ENCODE measurements around the gene CADM1.

Gene CADM1

DNA sequence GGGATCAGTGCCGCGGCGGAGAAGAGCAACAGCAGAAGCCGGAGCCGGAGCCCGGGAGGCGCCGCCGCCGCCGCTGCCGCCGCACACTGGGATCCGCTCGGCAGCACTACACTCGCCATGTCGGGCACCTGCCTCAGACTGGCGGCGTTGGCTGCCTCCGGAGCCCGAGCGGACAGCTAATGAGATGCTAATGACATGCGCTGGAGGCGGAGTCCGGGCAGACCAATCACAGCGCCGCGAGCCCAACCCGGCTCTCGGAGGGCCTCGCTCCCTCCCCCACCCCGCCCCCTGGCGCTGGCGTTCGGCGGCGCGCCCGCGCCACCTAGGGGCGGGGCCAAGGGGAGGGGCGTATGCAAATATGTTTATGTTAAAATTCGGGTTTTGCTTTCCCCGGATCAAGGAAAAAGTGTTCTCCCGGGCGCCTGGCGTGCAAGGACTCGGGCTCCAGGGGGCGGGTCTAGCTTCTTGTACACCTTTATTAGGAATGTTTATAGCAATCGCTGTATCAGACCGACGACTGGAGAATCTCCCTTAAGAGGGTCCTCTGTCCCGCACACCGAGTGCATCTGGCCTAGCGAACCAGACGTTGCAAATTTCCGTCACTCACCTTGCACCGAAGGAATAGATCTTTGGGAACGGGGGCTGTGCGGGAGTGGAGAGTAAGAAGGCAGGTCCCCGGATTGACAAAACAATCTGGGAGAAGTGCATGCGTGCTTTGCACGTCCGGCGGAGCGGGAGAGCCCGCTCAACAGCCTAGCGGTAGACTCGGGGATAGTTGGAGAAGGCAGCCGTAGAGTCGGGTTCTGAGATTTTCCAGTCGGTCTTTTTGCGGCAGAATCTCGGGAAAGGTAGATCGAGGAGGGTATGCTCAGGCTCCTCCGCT, at the start of gene CADM1:
CADM1 (minus strand) TSS at position 140 of the 883 bp plus-strand sequence.
- Histone ChIP-seq H3K79me2 (ENCODE audit: low read length) (no peaks in the 10 kb centered on the region), H3K9ac (ENCODE audit: low read length) (no peak within 1 kb of the TSS), H3K9me3 (ENCODE audit: insufficient read depth, low read length) (no peaks in the 10 kb centered on the region), H3K4me2 (ENCODE audit: low read length) (no peak within 1 kb of the TSS), H2AFZ (ENCODE audit: low read depth, low read length) (no peak within 1 kb of the TSS), H3K4me3 (ENCODE audit: low read length) (no peak within 1 kb of the TSS), H3K27me3 (ENCODE audit: low read depth, low read length) (peaks cover 67% of the 10 kb centered on the region), H4K20me1 (ENCODE audit: insufficient read depth, low read length) (no peaks in the 10 kb centered on the region), H3K27ac (ENCODE audit: low read length) (no peak within 1 kb of the TSS), H3K36me3 (replicated peaks; ENCODE audit: low read depth, low read length) (no peaks in the 10 kb centered on the region), H3K4me1 (ENCODE audit: low read length) (peaks cover 30% of the 10 kb centered on the region)
- TF ChIP-seq, protein P1, sequence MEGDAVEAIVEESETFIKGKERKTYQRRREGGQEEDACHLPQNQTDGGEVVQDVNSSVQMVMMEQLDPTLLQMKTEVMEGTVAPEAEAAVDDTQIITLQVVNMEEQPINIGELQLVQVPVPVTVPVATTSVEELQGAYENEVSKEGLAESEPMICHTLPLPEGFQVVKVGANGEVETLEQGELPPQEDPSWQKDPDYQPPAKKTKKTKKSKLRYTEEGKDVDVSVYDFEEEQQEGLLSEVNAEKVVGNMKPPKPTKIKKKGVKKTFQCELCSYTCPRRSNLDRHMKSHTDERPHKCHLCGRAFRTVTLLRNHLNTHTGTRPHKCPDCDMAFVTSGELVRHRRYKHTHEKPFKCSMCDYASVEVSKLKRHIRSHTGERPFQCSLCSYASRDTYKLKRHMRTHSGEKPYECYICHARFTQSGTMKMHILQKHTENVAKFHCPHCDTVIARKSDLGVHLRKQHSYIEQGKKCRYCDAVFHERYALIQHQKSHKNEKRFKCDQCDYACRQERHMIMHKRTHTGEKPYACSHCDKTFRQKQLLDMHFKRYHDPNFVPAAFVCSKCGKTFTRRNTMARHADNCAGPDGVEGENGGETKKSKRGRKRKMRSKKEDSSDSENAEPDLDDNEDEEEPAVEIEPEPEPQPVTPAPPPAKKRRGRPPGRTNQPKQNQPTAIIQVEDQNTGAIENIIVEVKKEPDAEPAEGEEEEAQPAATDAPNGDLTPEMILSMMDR (IDR thresholded peaks at IDR 0.05; ENCODE audit: low read depth, low read length) = no peak
- no peak for TF ChIP-seq EZH2phosphoT487 (IDR thresholded peaks at IDR 0.05; ENCODE audit: low read depth)

DNA sequence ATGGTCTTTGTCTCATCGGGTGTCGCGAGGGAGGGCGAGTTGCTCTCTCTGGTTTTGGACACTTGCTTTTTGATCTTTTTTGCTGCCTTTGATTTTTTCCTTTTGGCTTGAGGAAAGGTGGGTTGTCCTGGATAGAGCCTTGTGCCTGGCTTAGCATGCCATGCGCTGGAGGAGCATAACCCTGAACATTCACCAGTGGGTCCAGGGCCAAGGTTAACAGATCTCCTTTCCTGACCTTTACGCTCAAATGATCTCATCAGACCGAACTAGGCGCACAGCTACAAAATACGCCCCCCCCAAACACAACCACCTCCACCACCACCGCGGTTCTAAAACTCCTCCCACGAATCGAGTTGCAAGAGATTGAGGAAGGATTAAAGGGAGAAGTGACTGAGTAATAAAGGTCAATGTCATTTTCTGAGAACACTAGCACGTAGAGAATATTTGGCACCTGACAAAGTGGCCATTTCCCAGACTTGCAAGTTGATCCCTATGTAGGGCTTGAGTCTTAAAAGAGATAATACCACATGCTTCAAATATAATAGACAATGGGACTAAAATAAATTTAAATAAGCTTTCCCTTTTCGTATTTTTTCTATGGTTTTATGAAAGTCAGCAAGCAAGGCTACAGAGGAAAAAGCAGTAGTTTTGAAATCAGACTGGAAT, 48.7 kb upstream of the CADM1 start:
- TF ChIP-seq, protein P1 (IDR thresholded peaks at IDR 0.05; ENCODE audit: low read depth, low read length) = no peak
- no peak for TF ChIP-seq EZH2phosphoT487 (IDR thresholded peaks at IDR 0.05; ENCODE audit: low read depth)
- no peaks in the 10 kb centered on the region for H4K20me1 ChIP-seq (ENCODE audit: insufficient read depth, low read length)
- H3K4me1 ChIP-seq (ENCODE audit: low read length) = no peaks in the 10 kb centered on the region
- no peak overlapping the region for H3K4me3 ChIP-seq (ENCODE audit: low read length)
- H3K27me3 ChIP-seq (ENCODE audit: low read depth, low read length) = peaks cover 8% of the 10 kb centered on the region; the same call in 1 of the 2 replicates
- H3K36me3 ChIP-seq (replicated peaks; ENCODE audit: low read depth, low read length) = no peaks in the 10 kb centered on the region
- no peaks in the 10 kb centered on the region for H3K79me2 ChIP-seq (ENCODE audit: low read length)
- H2AFZ ChIP-seq (ENCODE audit: low read depth, low read length) = no peak overlapping the region
- H3K27ac ChIP-seq (ENCODE audit: low read length) = no peak overlapping the region
- H3K9me3 ChIP-seq (ENCODE audit: insufficient read depth, low read length) = no peaks in the 10 kb centered on the region
- no peak overlapping the region for H3K9ac ChIP-seq (ENCODE audit: low read length)
- H3K4me2 ChIP-seq (ENCODE audit: low read length) = no peak overlapping the region

DNA sequence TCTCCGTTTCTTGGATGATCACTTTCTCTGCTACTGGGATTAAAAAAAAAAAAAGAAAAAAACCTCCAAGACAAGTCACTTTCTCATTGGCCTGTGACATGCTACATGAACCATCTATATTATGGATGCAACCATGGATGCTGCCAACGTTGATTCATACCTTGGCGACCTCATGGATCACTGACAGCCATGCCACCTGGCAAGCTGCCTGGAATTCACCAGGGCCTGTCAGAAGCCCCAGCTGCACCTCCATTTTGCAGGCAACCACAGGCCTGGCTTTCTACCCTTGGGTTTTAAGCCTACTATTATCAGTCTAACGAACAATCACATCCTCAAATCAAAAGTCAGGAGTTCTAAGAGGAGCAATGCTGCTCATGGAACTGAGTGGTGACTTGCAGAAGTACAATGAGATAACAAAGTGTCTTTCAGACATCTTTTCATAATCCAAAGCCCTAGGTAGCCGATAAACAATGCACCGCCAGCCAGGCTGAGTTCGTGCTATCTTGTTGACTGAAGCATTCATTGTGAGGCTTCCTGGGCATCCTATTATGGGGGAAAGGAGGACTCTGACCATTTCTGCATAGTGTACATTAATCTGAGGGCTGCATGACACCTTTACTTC, 48.0 kb upstream of the CADM1 start:
- Histone ChIP-seq H3K36me3 (replicated peaks; ENCODE audit: low read depth, low read length) (no peaks in the 10 kb centered on the region), H3K4me2 (ENCODE audit: low read length) (no peak overlapping the region), H3K4me1 (ENCODE audit: low read length) (no peaks in the 10 kb centered on the region), H3K9ac (ENCODE audit: low read length) (no peak overlapping the region), H4K20me1 (ENCODE audit: insufficient read depth, low read length) (no peaks in the 10 kb centered on the region), H3K9me3 (ENCODE audit: insufficient read depth, low read length) (no peaks in the 10 kb centered on the region), H3K27ac (ENCODE audit: low read length) (no peak overlapping the region), H2AFZ (ENCODE audit: low read depth, low read length) (no peak overlapping the region), H3K79me2 (ENCODE audit: low read length) (no peaks in the 10 kb centered on the region), H3K4me3 (ENCODE audit: low read length) (no peak overlapping the region), H3K27me3 (ENCODE audit: low read depth, low read length) (peaks cover 8% of the 10 kb centered on the region; the same call in 1 of the 2 replicates)
- TF ChIP-seq, protein P1 (IDR thresholded peaks at IDR 0.05; ENCODE audit: low read depth, low read length) = no peak
- TF ChIP-seq EZH2phosphoT487 (IDR thresholded peaks at IDR 0.05; ENCODE audit: low read depth) = no peak

Data from OCI-LY3 (cell line).